H1 (cell line): ENCODE measurements around the gene BBC3.

Experiments used
- GABPA ChIP-seq: IDR thresholded peaks from 2 replicates; pipeline ENCODE4 v1.6.1; 2011; ENCODE audit warnings: mild to moderate bottlenecking, low read length, moderate library complexity, borderline replicate concordance; ENCODE audit not compliant: insufficient read depth
- POLR2A ChIP-seq, 2 experiments: IDR thresholded peaks; 1 replicate in 1 of 2; 2 replicates in 1 of 2; pipeline ENCODE4 v1.6.1; 2011; ENCODE audit warnings: low read depth in 2 of 2, low read length in 2 of 2, mild to moderate bottlenecking in 2 of 2; ENCODE audit errors: control extremely low read depth in 1 of 2
- TF ChIP-seq, protein P1 (sequence below), 3 experiments: IDR thresholded peaks; 1 replicate in 2 of 3; 2 replicates in 1 of 3; pipeline versions ENCODE4 v1.5.1 to v1.6.1; 2011; ENCODE audit warnings: low read length in 3 of 3, mild to moderate bottlenecking in 3 of 3, inconsistent platforms in 2 of 3, low read depth in 1 of 3, moderate library complexity in 1 of 3; ENCODE audit not compliant: insufficient read depth in 1 of 3; ENCODE audit errors: control extremely low read depth in 1 of 3

DNA sequence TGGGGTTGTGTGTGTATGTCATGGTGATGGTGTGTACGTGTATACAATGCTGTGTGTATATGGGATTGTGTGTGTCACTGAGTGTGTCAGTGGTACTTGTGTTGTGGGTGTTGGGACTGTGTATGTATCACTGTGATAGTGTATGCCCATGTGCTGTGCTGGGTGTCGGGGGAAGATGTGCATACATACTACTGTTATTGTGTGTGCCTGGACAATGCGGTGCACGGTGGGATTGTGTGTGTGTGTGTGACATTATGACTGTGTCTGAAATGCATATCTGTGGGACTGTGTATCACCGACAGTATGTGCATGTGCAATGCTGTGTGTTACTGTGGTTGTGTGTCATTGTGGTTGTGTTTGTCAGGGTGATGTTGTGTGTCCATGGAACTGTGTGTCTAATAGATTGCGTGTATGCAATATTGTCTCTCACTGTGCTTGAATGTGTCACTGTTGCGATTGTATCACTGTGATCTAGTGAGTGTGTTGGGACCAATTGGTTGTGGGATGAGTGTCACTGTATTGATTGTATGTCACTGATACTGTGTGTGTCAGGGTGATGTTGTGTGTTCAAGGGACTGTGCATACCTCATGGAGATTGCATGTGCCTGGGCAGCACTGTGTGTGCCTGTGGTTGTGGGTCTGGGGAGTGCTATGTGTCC, 11.0 kb upstream of the BBC3 start:
- TF ChIP-seq GABPA (no peak), POLR2A (IDR thresholded peaks at IDR 0.05; ENCODE audit: control extremely low read depth in 1 of 2, low read depth in 2 of 2, low read length in 2 of 2) (no peak)
- TF ChIP-seq, protein P1, sequence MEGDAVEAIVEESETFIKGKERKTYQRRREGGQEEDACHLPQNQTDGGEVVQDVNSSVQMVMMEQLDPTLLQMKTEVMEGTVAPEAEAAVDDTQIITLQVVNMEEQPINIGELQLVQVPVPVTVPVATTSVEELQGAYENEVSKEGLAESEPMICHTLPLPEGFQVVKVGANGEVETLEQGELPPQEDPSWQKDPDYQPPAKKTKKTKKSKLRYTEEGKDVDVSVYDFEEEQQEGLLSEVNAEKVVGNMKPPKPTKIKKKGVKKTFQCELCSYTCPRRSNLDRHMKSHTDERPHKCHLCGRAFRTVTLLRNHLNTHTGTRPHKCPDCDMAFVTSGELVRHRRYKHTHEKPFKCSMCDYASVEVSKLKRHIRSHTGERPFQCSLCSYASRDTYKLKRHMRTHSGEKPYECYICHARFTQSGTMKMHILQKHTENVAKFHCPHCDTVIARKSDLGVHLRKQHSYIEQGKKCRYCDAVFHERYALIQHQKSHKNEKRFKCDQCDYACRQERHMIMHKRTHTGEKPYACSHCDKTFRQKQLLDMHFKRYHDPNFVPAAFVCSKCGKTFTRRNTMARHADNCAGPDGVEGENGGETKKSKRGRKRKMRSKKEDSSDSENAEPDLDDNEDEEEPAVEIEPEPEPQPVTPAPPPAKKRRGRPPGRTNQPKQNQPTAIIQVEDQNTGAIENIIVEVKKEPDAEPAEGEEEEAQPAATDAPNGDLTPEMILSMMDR (IDR thresholded peaks at IDR 0.05; ENCODE audit: control extremely low read depth in 1 of 3, insufficient read depth in 1 of 3, low read depth in 1 of 3, low read length in 3 of 3), result no peak
